HEK293 (cell line): Measurements from ENCODE around the gene TLE3.

Experiments
- CTCF ChIA-PET: fragments of 350-600 bp; formaldehyde crosslinking; extraction: SDS; loops from one replicate; lab custom pipeline; 2021; ENCODE audit warnings: antibody characterized with exemption; lab: Yijun Ruan, JAX
- POLR2A ChIA-PET: fragments of 300-600 bp; formaldehyde crosslinking; extraction: SDS; loops from one replicate; lab custom pipeline; 2020; ENCODE audit warnings: antibody characterized with exemption, inconsistent platforms; lab: Yijun Ruan, JAX
- H3K27ac ChIP-seq: fragments of 200-500 bp; sonication (Bioruptor generic); 2 replicates; pipeline ENCODE4 v1.5.1; 2014; ENCODE audit warnings: low read depth, low read length, control low read depth, inconsistent platforms; ENCODE audit errors: extremely low read depth
- H3K36me3 ChIP-seq, 2 experiments: fragments of 200-500 bp in 1 of 2; sonication (Bioruptor generic) in 1 of 2; 1 replicate in 1 of 2; 2 replicates in 1 of 2; pipeline ENCODE4 v1.5.1; 2014 to 2017; ENCODE audit warnings: inconsistent platforms in 2 of 2, low read length in 2 of 2; ENCODE audit not compliant: control insufficient read depth in 2 of 2, insufficient read depth in 1 of 2
- H3K4me1 ChIP-seq: fragments of 200-500 bp; sonication (Bioruptor generic); 2 replicates; pipeline ENCODE4 v1.5.1; 2014; ENCODE audit warnings: mild to moderate bottlenecking, low read length, inconsistent platforms; ENCODE audit not compliant: control insufficient read depth, insufficient read depth
- H3K4me3 ChIP-seq: 2 replicates; pipeline ENCODE4 v1.5.1; 2011; ENCODE audit warnings: low read depth, mild to moderate bottlenecking, control low read depth, low read length, moderate library complexity
- H3K9me3 ChIP-seq: fragments of 200-500 bp; sonication (Bioruptor generic); 2 replicates; pipeline ENCODE4 v1.5.1; 2014; ENCODE audit warnings: low read depth, low read length, inconsistent platforms; ENCODE audit not compliant: control insufficient read depth, insufficient read depth
- ATF2 ChIP-seq: fragments of 450-650 bp; formaldehyde crosslinking; IDR thresholded peaks from 2 replicates; pipeline ENCODE4 v1.5.1; 2016; ENCODE audit warnings: missing biosample characterization, missing genetic modification characterization, low read depth
- GLI2 ChIP-seq: fragments of 450-650 bp; formaldehyde crosslinking; IDR thresholded peaks from 2 replicates; pipeline ENCODE4; 2017; ENCODE audit warnings: missing biosample characterization, missing genetic modification characterization, low read depth, borderline replicate concordance
- INSM2 ChIP-seq: fragments of 450-650 bp; formaldehyde crosslinking; IDR thresholded peaks from 2 replicates; pipeline ENCODE4 v1.5.1; 2016; ENCODE audit warnings: missing biosample characterization, missing genetic modification characterization
- KLF1 ChIP-seq: fragments of 450-650 bp; formaldehyde crosslinking; IDR thresholded peaks from 2 replicates; pipeline ENCODE4 v1.5.1; 2016; ENCODE audit warnings: missing biosample characterization, missing genetic modification characterization
- PRDM4 ChIP-seq: fragments of 450-650 bp; formaldehyde crosslinking; IDR thresholded peaks from 2 replicates; pipeline ENCODE4 v1.5.1; 2017; ENCODE audit warnings: missing biosample characterization, missing genetic modification characterization
- ZBTB11 ChIP-seq: fragments of 450-650 bp; formaldehyde crosslinking; conservative IDR thresholded peaks from 2 replicates; pipeline ENCODE4 v1.5.1; 2016; ENCODE audit warnings: low read depth, missing biosample characterization, missing genetic modification characterization
- ZBTB49 ChIP-seq: fragments of 450-650 bp; formaldehyde crosslinking; IDR thresholded peaks from 2 replicates; pipeline ENCODE4 v1.5.1; 2016; ENCODE audit warnings: missing biosample characterization, missing genetic modification characterization, low read depth
- ZNF121 ChIP-seq: fragments of 450-650 bp; formaldehyde crosslinking; IDR thresholded peaks from 2 replicates; pipeline ENCODE4 v1.5.1; 2016; ENCODE audit warnings: missing biosample characterization, missing genetic modification characterization
- ZNF214 ChIP-seq: fragments of 450-650 bp; formaldehyde crosslinking; IDR thresholded peaks from 2 replicates; pipeline ENCODE4 v1.5.1; 2017; ENCODE audit warnings: missing biosample characterization, mild to moderate bottlenecking, missing genetic modification characterization, borderline replicate concordance
- ZNF239 ChIP-seq: fragments of 450-650 bp; formaldehyde crosslinking; IDR thresholded peaks from 2 replicates; pipeline ENCODE4 v1.5.1; 2016; ENCODE audit warnings: missing biosample characterization, missing genetic modification characterization
- ZNF324 ChIP-seq: fragments of 450-650 bp; formaldehyde crosslinking; IDR thresholded peaks from 2 replicates; pipeline ENCODE4 v1.5.1; 2016; ENCODE audit warnings: missing biosample characterization, missing genetic modification characterization
- ZNF354C ChIP-seq: fragments of 450-650 bp; formaldehyde crosslinking; IDR thresholded peaks from 2 replicates; pipeline ENCODE4 v1.5.1; 2016; ENCODE audit warnings: missing biosample characterization, missing genetic modification characterization, low read depth, borderline replicate concordance
- ZNF416 ChIP-seq: fragments of 450-650 bp; formaldehyde crosslinking; IDR thresholded peaks from 2 replicates; pipeline ENCODE4 v1.5.1; 2016; ENCODE audit warnings: missing biosample characterization, missing genetic modification characterization
- ZNF488 ChIP-seq: fragments of 450-650 bp; formaldehyde crosslinking; IDR thresholded peaks from 2 replicates; pipeline ENCODE4 v1.5.1; 2016; ENCODE audit warnings: missing biosample characterization, missing genetic modification characterization
- ZNF639 ChIP-seq: fragments of 450-650 bp; formaldehyde crosslinking; IDR thresholded peaks from 2 replicates; pipeline ENCODE4 v1.5.1; 2016; ENCODE audit warnings: missing biosample characterization, missing genetic modification characterization
- ZNF660 ChIP-seq: fragments of 450-650 bp; IDR thresholded peaks from 2 replicates; pipeline ENCODE4 v1.5.1; 2018; ENCODE audit warnings: missing biosample characterization, mild to moderate bottlenecking, missing genetic modification characterization
- ZNF704 ChIP-seq: fragments of 450-650 bp; formaldehyde crosslinking; IDR thresholded peaks from 2 replicates; pipeline ENCODE4 v1.5.1; 2016; ENCODE audit warnings: missing biosample characterization, missing genetic modification characterization
- ZNF707 ChIP-seq: fragments of 450-650 bp; formaldehyde crosslinking; IDR thresholded peaks from 2 replicates; pipeline ENCODE4 v1.5.1; 2016; ENCODE audit warnings: missing biosample characterization, missing genetic modification characterization
- ZNF791 ChIP-seq: fragments of 450-650 bp; formaldehyde crosslinking; IDR thresholded peaks from 2 replicates; pipeline ENCODE4 v1.5.1; 2016; ENCODE audit warnings: missing biosample characterization, missing genetic modification characterization
- ZSCAN5A ChIP-seq: fragments of 450-650 bp; formaldehyde crosslinking; IDR thresholded peaks from 2 replicates; pipeline ENCODE4 v1.5.1; 2016; ENCODE audit warnings: missing biosample characterization, missing genetic modification characterization

The TLE3 gene

GRCh38 chr15:70023064-70023768 is 74.5 kb downstream of the TLE3 start (continued):
- TF ChIP-seq ZBTB49 (no peak), ZNF707 (tag by site-specific recombination) (no peak), KLF1 (tag by site-specific recombination) (peak; percentile 80), ZNF791 (tag by site-specific recombination) (no peak), ZNF214 (no peak), INSM2 (tag by site-specific recombination) (peak; percentile 45), ZNF354C (no peak), ZNF239 (no peak), ZNF639 (tag by site-specific recombination) (no peak), ZNF660 (tag by site-specific recombination) (no peak), ZBTB11 (tag by site-specific recombination) (no peak), ZSCAN5A (tag by site-specific recombination) (no peak), ZNF488 (tag by site-specific recombination) (no peak), ZNF324 (peak; percentile 83; the same call in 1 of the 2 replicates), ZNF121 (tag by site-specific recombination) (no peak)

GRCh38 chr15:70020229-70020628 is 77.5 kb downstream of the TLE3 start:
- ChIA-PET POLR2A (no interaction called here), CTCF (interaction anchor here (1.9 kb wide), 1 partner anchor 12 kb away, joined by 8 read pairs; no protein-coding TSS in a partner anchor)
- Histone ChIP-seq H3K27ac (no peak overlapping the region), H3K4me1 (peaks cover 21% of the 10 kb centered on the region), H3K4me3 (no peak overlapping the region), H3K36me3 (no peaks in the 10 kb centered on the region), H3K9me3 (no peaks in the 10 kb centered on the region)
- TF ChIP-seq ZNF416: no peak
- no peak for TF ChIP-seq ATF2 (tag by site-specific recombination)
- TF ChIP-seq GLI2 (tag by site-specific recombination): no peak
- TF ChIP-seq ZNF704: no peak
- no peak for TF ChIP-seq PRDM4 (tag by site-specific recombination)
